Uterus (tissue), 4 donors: Measurements from ENCODE around the gene TMEM45A. TPM values are rescaled to one million over a fixed set of nuclear protein-coding genes. Genes with fewer than 3 reads are reported as not detected.

Experiments
- DNase-seq, 2 donors: peaks; one replicate each; pipeline ENCODE4 v3.0.0-alpha.2; 2019 to 2020
- H3K27ac ChIP-seq, 2 donors: fragments of 200-600 bp; sonication (generic); 1 replicate in 1 of 2; 2 replicates in 1 of 2; pipeline ENCODE4 v1.5.1; 2016 to 2018
- H3K27me3 ChIP-seq, 2 donors: fragments of 200-600 bp; sonication (generic); one replicate each; pipeline ENCODE4 v1.5.1; 2018 to 2019; ENCODE audit warnings: control low read depth in 1 of 2
- H3K36me3 ChIP-seq, 2 donors: fragments of 200-600 bp; sonication (generic); one replicate each; pipeline ENCODE4 v1.5.1; 2019; ENCODE audit warnings: control low read depth in 1 of 2
- H3K4me1 ChIP-seq, 2 donors: fragments of 200-600 bp; sonication (generic); one replicate each; pipeline ENCODE4 v1.5.1; 2018 to 2019; ENCODE audit warnings: control low read depth in 1 of 2
- H3K4me3 ChIP-seq, 2 donors: fragments of 200-600 bp; sonication (generic); 1 replicate in 1 of 2; 2 replicates in 1 of 2; pipeline ENCODE4 v1.5.1; 2018 to 2019; ENCODE audit warnings: mild to moderate bottlenecking in 1 of 2
- H3K9me3 ChIP-seq, 2 donors: fragments of 200-600 bp; sonication (generic); one replicate each; pipeline ENCODE4 v1.5.1; 2019; ENCODE audit warnings: control low read depth in 1 of 2
- CTCF ChIP-seq, 4 experiments: fragments of 200-600 bp in 2 of 4; fragments of 450-650 bp in 2 of 4; sonication (generic) in 2 of 4; IDR thresholded peaks; one replicate each; pipeline ENCODE4 v1.5.1; 2016 to 2019; ENCODE audit warnings: antibody characterized with exemption in 4 of 4, mild to moderate bottlenecking in 2 of 4, moderate library complexity in 1 of 4
- POLR2A ChIP-seq, 2 donors: fragments of 450-650 bp; IDR thresholded peaks; one replicate each; pipeline ENCODE4 v1.6.1; 2016; ENCODE audit warnings: antibody characterized with exemption in 2 of 2, mild to moderate bottlenecking in 1 of 2, moderate library complexity in 1 of 2
- intact Hi-C: fragments of 100-400 bp; cut with DNase I; formaldehyde crosslinking; loops from one replicate; pipeline ENCODE4 v1.15.1; 2023; ENCODE audit warnings: low total_unique reads
- total RNA-seq, 4 donors: library from RNA; depleted of rRNA in 3 of 4; stranded (reverse); fragments of >200 nt in 3 of 4; gene quantifications; one replicate each; pipeline versions ENCODE4 v1.1.0 to v1.2.4, GENCODE V29; 2014 to 2023
- donor health status: DM: yes; HTN: yes; CAD: no.

The TMEM45A gene
- total RNA-seq, 4 donors from 2014 or later = 15.4 to 51.0 (median 28.3) TPM

- intact Hi-C loops = no loop called here
- no peaks in the 10 kb centered on the region for H3K36me3 ChIP-seq
- H3K4me1 ChIP-seq = no peaks in the 10 kb centered on the region
- no peaks in the 10 kb centered on the region for H3K27me3 ChIP-seq
- peak overlapping the region in 1 of 2 donors; percentile 6 for H3K27ac ChIP-seq
- no peak for DNase-seq
- TF ChIP-seq CTCF (IDR thresholded peaks at IDR 0.05) (no peak), POLR2A (IDR thresholded peaks at IDR 0.05) (no peak)
- no peak overlapping the region for H3K4me3 ChIP-seq
- H3K9me3 ChIP-seq = no peaks in the 10 kb centered on the region
These were observed 68.0 kb downstream of the TMEM45A start for GRCh38 chr3:100560426-100560825.

- Histone ChIP-seq H3K27me3 (no peaks in the 10 kb centered on the region), H3K4me3 (no peak overlapping the region), H3K27ac (peak overlapping the region; percentile 53 to 55), H3K4me1 (no peaks in the 10 kb centered on the region), H3K9me3 (no peaks in the 10 kb centered on the region), H3K36me3 (no peaks in the 10 kb centered on the region)
- intact Hi-C loops = no loop called here
- no peak for TF ChIP-seq CTCF (IDR thresholded peaks at IDR 0.05)
- TF ChIP-seq POLR2A (IDR thresholded peaks at IDR 0.05) = no peak
- peak in 1 of 2 donors; percentile 19 for DNase-seq
These were observed 69.2 kb downstream of the TMEM45A start for GRCh38 chr3:100561459-100562158.

GRCh38 chr3:100562224-100562857 lies 69.9 kb downstream of the TMEM45A start:
- Histone ChIP-seq H3K27me3 (no peaks in the 10 kb centered on the region), H3K36me3 (no peaks in the 10 kb centered on the region), H3K27ac (peak overlapping the region; percentile 38 to 55), H3K4me3 (no peak overlapping the region), H3K9me3 (no peaks in the 10 kb centered on the region), H3K4me1 (no peaks in the 10 kb centered on the region)
- no peak for DNase-seq
- TF ChIP-seq CTCF (IDR thresholded peaks at IDR 0.05) (no peak), POLR2A (IDR thresholded peaks at IDR 0.05) (no peak)
- intact Hi-C loops = no loop called here

- DNase-seq = no peak
- Histone ChIP-seq H3K9me3 (no peaks in the 10 kb centered on the region), H3K4me1 (no peaks in the 10 kb centered on the region), H3K27ac (no peak overlapping the region), H3K27me3 (no peaks in the 10 kb centered on the region), H3K4me3 (no peak overlapping the region), H3K36me3 (no peaks in the 10 kb centered on the region)
- intact Hi-C loops = no loop called here
- no peak for TF ChIP-seq POLR2A (IDR thresholded peaks at IDR 0.05)
- no peak for TF ChIP-seq CTCF (IDR thresholded peaks at IDR 0.05)
These were observed 70.8 kb downstream of the TMEM45A start for GRCh38 chr3:100563228-100563627.

GRCh38 chr3:100563652-100564211 lies 71.3 kb downstream of the TMEM45A start:
- intact Hi-C loops = no loop called here
- TF ChIP-seq POLR2A (IDR thresholded peaks at IDR 0.05) (no peak), CTCF (IDR thresholded peaks at IDR 0.05) (no peak)
- H3K9me3 ChIP-seq = no peaks in the 10 kb centered on the region
- no peaks in the 10 kb centered on the region for H3K27me3 ChIP-seq
- no peaks in the 10 kb centered on the region for H3K4me1 ChIP-seq
- no peaks in the 10 kb centered on the region for H3K36me3 ChIP-seq
- no peak for DNase-seq
- H3K4me3 ChIP-seq = no peak overlapping the region
- no peak overlapping the region for H3K27ac ChIP-seq
